H1 (cell line): ENCODE results near the gene CCDC12. TPM values are rescaled to one million over a fixed set of nuclear protein-coding genes. Genes with fewer than 3 reads are reported as not detected.

Experiments used
- CTCF ChIA-PET: fragments of 300-600 bp; sonication (Branson Sonifier 250); formaldehyde crosslinking; loops from one replicate; lab custom pipeline; 2021; ENCODE audit not compliant: partially characterized antibody; lab: Charles Lee
- POLR2A ChIA-PET: fragments of 300-600 bp; sonication (Branson Sonifier 250); formaldehyde crosslinking; loops from one replicate; lab custom pipeline; 2021; ENCODE audit warnings: inconsistent platforms; ENCODE audit not compliant: partially characterized antibody; lab: Charles Lee
- DNase-seq, 2 experiments: peaks; one replicate each; pipeline versions ENCODE4 v3.0.0 to v3.0.0-alpha.2; 2010 to 2022; ENCODE audit warnings: low spot score in 2 of 2, low read depth in 1 of 2, mixed read lengths in 1 of 2
- FAIRE-seq: peaks from 2 replicates; lab custom pipeline; 2011; peaks lifted over from hg19 to GRCh38; lab: Jason Lieb, UNC
- H2AFZ ChIP-seq: 2 replicates; pipeline ENCODE4 v1.8.1; 2012; ENCODE audit warnings: low read length, inconsistent platforms
- H2AK5ac ChIP-seq: 2 replicates; pipeline ENCODE4 v1.6.1; 2013; ENCODE audit warnings: low read depth, low read length
- H2BK120ac ChIP-seq: replicated peaks from 2 replicates; pipeline ENCODE3; 2013; ENCODE audit warnings: low read depth, low read length, inconsistent platforms
- H2BK12ac ChIP-seq: 2 replicates; pipeline ENCODE4 v1.6.1; 2013; ENCODE audit warnings: low read depth, low read length
- H2BK15ac ChIP-seq: 2 replicates; pipeline ENCODE4 v1.6.1; 2013; ENCODE audit warnings: low read length
- H2BK20ac ChIP-seq: 2 replicates; pipeline ENCODE4 v1.6.1; 2013; ENCODE audit warnings: low read length
- H2BK5ac ChIP-seq: 2 replicates; pipeline ENCODE4 v1.6.1; 2013; ENCODE audit warnings: low read depth, low read length
- H3K14ac ChIP-seq: 2 replicates; pipeline ENCODE4 v1.6.1; 2013; ENCODE audit warnings: inconsistent platforms; ENCODE audit not compliant: insufficient read length
- H3K18ac ChIP-seq: 2 replicates; pipeline ENCODE4 v1.6.1; 2013; ENCODE audit warnings: low read length; ENCODE audit errors: extremely low read depth
- H3K23ac ChIP-seq: 2 replicates; pipeline ENCODE4 v1.6.1; 2013; ENCODE audit warnings: inconsistent platforms; ENCODE audit not compliant: insufficient read length
- H3K23me2 ChIP-seq: 2 replicates; pipeline ENCODE4 v1.6.1; 2013; ENCODE audit warnings: low read depth, low read length
- H3K27ac ChIP-seq: 2 replicates; pipeline ENCODE4 v1.6.1; 2011; ENCODE audit warnings: low read depth, low read length, inconsistent platforms
- H3K27me3 ChIP-seq, 4 experiments: replicated peaks in 1 of 4; 1 replicate in 1 of 4; 2 replicates in 3 of 4; pipeline versions ENCODE4 v1.6.1 to v1.8.1; 2011 to 2013; ENCODE audit warnings: low read length in 3 of 4, mild to moderate bottlenecking in 3 of 4, inconsistent platforms in 2 of 4, mixed read lengths in 2 of 4, moderate library complexity in 1 of 4; ENCODE audit not compliant: control insufficient read depth in 3 of 4, insufficient read depth in 3 of 4; ENCODE audit errors: extremely low read depth in 1 of 4
- H3K36me3 ChIP-seq, 4 experiments: 2 replicates each; pipeline versions ENCODE4 v1.6.1 to v1.8.1; 2011 to 2013; ENCODE audit warnings: mild to moderate bottlenecking in 4 of 4, low read length in 3 of 4, moderate library complexity in 2 of 4, control low read depth in 1 of 4, inconsistent platforms in 1 of 4; ENCODE audit not compliant: insufficient read depth in 4 of 4, control insufficient read depth in 2 of 4
- H3K4ac ChIP-seq: replicated peaks from 2 replicates; pipeline ENCODE3; 2013; ENCODE audit warnings: low read length, low read depth, mixed read lengths, inconsistent platforms; ENCODE audit not compliant: insufficient read length
- H3K4me1 ChIP-seq, 4 experiments: replicated peaks in 1 of 4; 1 replicate in 1 of 4; 2 replicates in 3 of 4; pipeline versions ENCODE4 v1.6.1 to v1.8.1; 2011 to 2013; ENCODE audit warnings: low read length in 3 of 4, inconsistent platforms in 2 of 4, mixed read lengths in 1 of 4; ENCODE audit not compliant: insufficient read depth in 4 of 4, control insufficient read depth in 3 of 4
- H3K4me2 ChIP-seq, 2 experiments: 2 replicates each; pipeline versions ENCODE4 v1.6.1 to v1.8.1; 2011 to 2013; ENCODE audit warnings: low read depth in 2 of 2, low read length in 2 of 2, control low read depth in 1 of 2, inconsistent platforms in 1 of 2, mild to moderate bottlenecking in 1 of 2; ENCODE audit not compliant: insufficient read depth in 1 of 2
- H3K4me3 ChIP-seq, 4 experiments: fragments of 200-600, 300-600 bp in 1 of 4; sonication (generic), shearing (Covaris generic), sonication (Bioruptor Twin) in 1 of 4; 2 replicates each; pipeline versions ENCODE4 v1.5.1 to v1.8.1; 2011 to 2016; ENCODE audit warnings: low read length in 4 of 4, low read depth in 3 of 4, control low read depth in 2 of 4, inconsistent platforms in 2 of 4, mild to moderate bottlenecking in 2 of 4, mixed read lengths in 1 of 4, moderate library complexity in 1 of 4; ENCODE audit not compliant: insufficient read depth in 2 of 4; ENCODE audit errors: extremely low read depth in 1 of 4
- H3K56ac ChIP-seq: replicated peaks from 2 replicates; pipeline ENCODE3; 2013; ENCODE audit warnings: low read depth, mild to moderate bottlenecking, mixed read lengths, low read length, inconsistent platforms; ENCODE audit not compliant: insufficient read length
- H3K79me1 ChIP-seq: 2 replicates; pipeline ENCODE4 v1.6.1; 2013; ENCODE audit warnings: low read depth, low read length, control low read depth
- H3K79me2 ChIP-seq, 2 experiments: 2 replicates each; pipeline versions ENCODE4 v1.6.1 to v1.8.1; 2012 to 2013; ENCODE audit warnings: low read length in 2 of 2, mild to moderate bottlenecking in 2 of 2, inconsistent platforms in 1 of 2; ENCODE audit not compliant: insufficient read depth in 2 of 2, control insufficient read depth in 1 of 2
- H3K9ac ChIP-seq, 4 experiments: replicated peaks in 1 of 4; 1 replicate in 1 of 4; 2 replicates in 3 of 4; pipeline versions ENCODE4 v1.6.1 to v1.8.1; 2011 to 2013; ENCODE audit warnings: low read depth in 3 of 4, low read length in 3 of 4, control low read depth in 2 of 4, mild to moderate bottlenecking in 2 of 4, moderate library complexity in 2 of 4, inconsistent platforms in 1 of 4; ENCODE audit errors: extremely low read depth in 1 of 4
- H3K9me3 ChIP-seq, 2 experiments: 2 replicates each; pipeline versions ENCODE4 v1.6.1 to v1.8.1; 2012 to 2013; ENCODE audit warnings: mild to moderate bottlenecking in 2 of 2, moderate library complexity in 2 of 2, control low read depth in 1 of 2, inconsistent platforms in 1 of 2, low read depth in 1 of 2, low read length in 1 of 2, mixed read lengths in 1 of 2; ENCODE audit not compliant: insufficient read depth in 2 of 2
- H4K20me1 ChIP-seq, 2 experiments: replicated peaks in 1 of 2; 2 replicates each; pipeline versions ENCODE3 to v1.8.1; 2011 to 2013; ENCODE audit warnings: inconsistent platforms in 2 of 2, low read length in 2 of 2, mild to moderate bottlenecking in 1 of 2; ENCODE audit not compliant: insufficient read depth in 2 of 2, control insufficient read depth in 1 of 2
- H4K5ac ChIP-seq: 2 replicates; pipeline ENCODE4 v1.6.1; 2013; ENCODE audit warnings: low read length, low read depth, mixed read lengths, inconsistent platforms; ENCODE audit not compliant: insufficient read length
- H4K8ac ChIP-seq: 2 replicates; pipeline ENCODE4 v1.8.0; 2013; ENCODE audit warnings: mild to moderate bottlenecking, moderate library complexity, low read length, inconsistent platforms; ENCODE audit not compliant: insufficient read depth; ENCODE audit errors: extremely low read depth
- H4K91ac ChIP-seq: replicated peaks from 2 replicates; pipeline ENCODE3; 2013; ENCODE audit warnings: low read length, mixed read lengths, inconsistent platforms; ENCODE audit not compliant: insufficient read length
- BACH1 ChIP-seq: IDR thresholded peaks from 2 replicates; pipeline ENCODE4 v1.6.1; 2012; ENCODE audit warnings: low read length, improper control_type of control experiment
- CHD1 ChIP-seq: IDR thresholded peaks from 2 replicates; pipeline ENCODE4 v1.6.1; 2012; ENCODE audit warnings: low read depth, low read length, improper control_type of control experiment
- CREB1 ChIP-seq: IDR thresholded peaks from 2 replicates; pipeline ENCODE4 v1.6.1; 2012; ENCODE audit warnings: inconsistent platforms
- JUND ChIP-seq: IDR thresholded peaks from 2 replicates; pipeline ENCODE4 v1.6.1; 2011; ENCODE audit warnings: mild to moderate bottlenecking, improper control_type of control experiment, low read length
- KDM1A ChIP-seq: fragments of 200-600, 300-600 bp; sonication (generic); IDR thresholded peaks from 2 replicates; pipeline ENCODE4 v1.7.1; 2016; ENCODE audit warnings: mild to moderate bottlenecking, low read length, borderline replicate concordance
- RFX5 ChIP-seq: IDR thresholded peaks from 2 replicates; pipeline ENCODE4 v1.6.1; 2011; ENCODE audit warnings: low read depth, low read length, improper control_type of control experiment, borderline replicate concordance
- TAF7 ChIP-seq: optimal IDR thresholded peaks from 2 replicates; pipeline ENCODE3; 2011; ENCODE audit warnings: low read depth, mild to moderate bottlenecking, inconsistent platforms, low read length, moderate library complexity, borderline replicate concordance
- TCF12 ChIP-seq: IDR thresholded peaks from 2 replicates; pipeline ENCODE4 v1.6.1; 2011; ENCODE audit warnings: low read depth, mild to moderate bottlenecking, low read length
- WGBS, 2 experiments: shearing (Covaris generic) in 1 of 2; methylation state at CpG; one replicate each; pipeline versions ENCODE4 v1.1.6 to v1.1.7; 2013 to 2015; ENCODE audit warnings: low lambda C conversion rate in 2 of 2, mixed read lengths in 2 of 2, inconsistent platforms in 1 of 2, low coverage in 1 of 2, missing lambda C conversion rate in 1 of 2; ENCODE audit not compliant: insufficient replicate concordance in 2 of 2, insufficient coverage in 1 of 2, insufficient read length in 1 of 2; ENCODE audit errors: extremely low coverage in 1 of 2, missing lambda C conversion rate in 1 of 2; 5-methylcytosine and 5-hydroxymethylcytosine counted together
- polyA plus RNA-seq, 7 experiments: library from polyadenylated mRNA; depleted of rRNA in 3 of 7; stranded (reverse) in 5 of 7; unstranded in 2 of 7; fragments of >200 nt in 5 of 7; fragments of 200-250 nt in 2 of 7; gene quantifications; 1 replicate in 5 of 7; 2 replicates in 1 of 7; 4 replicates in 1 of 7; pipeline versions ENCODE4 v1.2.1 to v1.2.3, GENCODE V29; 2011 to 2013; ENCODE audit warnings: missing spikeins in 2 of 7, mixed read lengths in 2 of 7
- total RNA-seq: library from RNA; stranded (reverse); fragmentation: NEBNext Ultra II Directional; extraction: Animal tissue kit (Norgen Biotek cat#: 25700); gene quantifications from 2 replicates; pipeline ENCODE4 v1.2.1, GENCODE V29; 2021
- TF ChIP-seq, protein P1 (sequence below): IDR thresholded peaks from 2 replicates; pipeline ENCODE4 v1.6.1; 2012; ENCODE audit warnings: inconsistent platforms

CCDC12 gene
- total and polyA plus RNA-seq, 2 of the 8 experiments (the other 6 are each of a cell fraction or from before 2014, with no cell fraction given): 29.5 to 41.3 TPM

DNA sequence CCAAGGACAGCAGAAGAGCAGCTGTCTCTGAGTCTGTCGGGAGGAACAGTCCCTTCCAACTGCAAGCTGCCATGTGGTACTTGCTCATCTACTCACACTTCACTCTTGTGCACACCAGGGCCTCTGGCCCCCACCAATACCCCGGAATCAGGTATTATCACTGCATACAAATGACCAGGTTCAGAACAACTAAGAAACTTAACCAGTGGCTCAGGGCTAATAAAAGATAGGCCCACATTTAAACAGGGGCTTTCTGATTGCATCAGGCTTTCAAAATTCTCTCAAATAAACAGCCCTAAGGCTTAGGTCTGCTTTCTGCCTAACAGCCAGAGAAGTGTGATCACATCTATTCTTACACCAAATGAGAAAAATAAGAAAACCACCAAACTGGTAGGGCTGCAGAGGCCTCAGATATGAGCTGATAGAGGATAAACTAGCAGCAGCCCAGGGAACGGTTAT, 20.7 kb downstream of the CCDC12 start:
- Histone ChIP-seq H3K14ac (no peak overlapping the region), H2BK12ac (no peak overlapping the region), H3K23ac (no peak overlapping the region), H3K27ac (no peak overlapping the region), H3K36me3 (no peaks in the 10 kb centered on the region), H3K4me1 (peaks cover 3 to 13% (median 7%) of the 10 kb centered on the region in 4 experiments; a peak in 5 of 7 replicates), H2BK5ac (no peak overlapping the region; the same call in 1 of the 2 replicates), H2BK120ac (no peak overlapping the region), H3K9ac (no peak overlapping the region), H3K79me2 (peaks cover 45 to 94% of the 10 kb centered on the region in 2 experiments), H3K18ac (no peak overlapping the region), H4K91ac (no peak overlapping the region), H2BK20ac (no peak overlapping the region), H2AFZ (no peak overlapping the region), H3K4me2 (no peak overlapping the region), H3K56ac (no peak overlapping the region), H2AK5ac (no peak overlapping the region), H3K9me3 (no peaks in the 10 kb centered on the region), H2BK15ac (no peak overlapping the region), H3K23me2 (peaks cover 3% of the 10 kb centered on the region), H3K79me1 (peaks cover 54% of the 10 kb centered on the region), H4K8ac (no peak overlapping the region), H3K4ac (no peak overlapping the region), H3K4me3 (no peak overlapping the region), H4K5ac (no peak overlapping the region), H3K27me3 (no peaks in the 10 kb centered on the region), H4K20me1 (peaks cover 33 to 55% of the 10 kb centered on the region in 2 experiments)
- WGBS, 2 experiments: 90% methylated on average over 3 of the region's 3 CpGs; no CpG with 5 or more reads in 1 of the 2 experiments
- ChIA-PET CTCF (interaction anchor here (1.0 to 1.9 kb wide), 5 partner anchors 9 to 42 kb away, joined by 3 to 10 read pairs (median 3); no protein-coding TSS in a partner anchor), POLR2A (interaction anchor here (0.9 to 1.4 kb wide), 2 partner anchors 25 to 53 kb away, joined by 4 to 5 read pairs; partner anchors contain the start of gene NBEAL2)
- FAIRE-seq (no peak), DNase-seq (no peak)
- TF ChIP-seq CHD1 (no peak), TAF7 (no peak), RFX5 (no peak), JUND (no peak), TCF12 (no peak), CREB1 (no peak), KDM1A (no peak), BACH1 (no peak)
- TF ChIP-seq, protein P1, sequence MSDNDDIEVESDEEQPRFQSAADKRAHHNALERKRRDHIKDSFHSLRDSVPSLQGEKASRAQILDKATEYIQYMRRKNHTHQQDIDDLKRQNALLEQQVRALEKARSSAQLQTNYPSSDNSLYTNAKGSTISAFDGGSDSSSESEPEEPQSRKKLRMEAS: no peak
